Suprapubic skin (tissue), 4 donors: ENCODE measurements around the gene FRAT2. TPM values are rescaled to one million over a fixed set of nuclear protein-coding genes. Genes with fewer than 3 reads are reported as not detected.

Source experiments
- DNase-seq, 2 donors: peaks; one replicate each; pipeline ENCODE4 v3.0.0-alpha.2; 2019; ENCODE audit warnings: low spot score in 2 of 2
- H3K27ac ChIP-seq: fragments of 200-600 bp; sonication (generic); one replicate; pipeline ENCODE4 v1.5.1; 2019
- H3K27me3 ChIP-seq: fragments of 200-600 bp; sonication (generic); one replicate; pipeline ENCODE4 v1.5.1; 2019
- H3K36me3 ChIP-seq: fragments of 200-600 bp; sonication (generic); one replicate; pipeline ENCODE4 v1.5.1; 2019
- H3K4me1 ChIP-seq: fragments of 200-600 bp; sonication (generic); one replicate; pipeline ENCODE4 v1.5.1; 2019
- H3K4me3 ChIP-seq: fragments of 200-600 bp; sonication (generic); one replicate; pipeline ENCODE4 v1.5.1; 2019; ENCODE audit warnings: mild to moderate bottlenecking
- H3K9me3 ChIP-seq: fragments of 200-600 bp; sonication (generic); one replicate; pipeline ENCODE4 v1.5.1; 2019
- EP300 ChIP-seq: sonication (generic); formaldehyde crosslinking; IDR thresholded peaks from one replicate; pipeline ENCODE4 v1.6.1; 2017; ENCODE audit warnings: antibody characterized with exemption
- POLR2A ChIP-seq, 2 donors: fragments of 450-650 bp; IDR thresholded peaks; one replicate each; pipeline ENCODE4 v1.6.1; 2017; ENCODE audit warnings: antibody characterized with exemption in 2 of 2, mild to moderate bottlenecking in 2 of 2, moderate library complexity in 2 of 2
- POLR2AphosphoS5 ChIP-seq, 3 donors: sonication (generic); formaldehyde crosslinking; IDR thresholded peaks; one replicate each; pipeline ENCODE4 v1.6.1; 2017; ENCODE audit warnings: antibody characterized with exemption in 3 of 3
- WGBS: methylation state at CpG from one replicate; pipeline ENCODE4 v1.1.5; 2018; 5-methylcytosine and 5-hydroxymethylcytosine counted together
- total RNA-seq, 4 donors: library from RNA; depleted of rRNA; stranded (reverse); fragments of >200 nt; gene quantifications; one replicate each; pipeline ENCODE4 v1.1.0, GENCODE V29; 2016
- TF ChIP-seq, protein P1 (sequence below), 2 donors: fragments of 200-600 bp in 1 of 2; fragments of 450-650 bp in 1 of 2; sonication (generic) in 1 of 2; IDR thresholded peaks; one replicate each; pipeline ENCODE4 v1.5.1; 2016 to 2019; ENCODE audit warnings: antibody characterized with exemption in 2 of 2, mild to moderate bottlenecking in 1 of 2, moderate library complexity in 1 of 2

FRAT2 gene
- total RNA-seq, 4 donors from 2014 or later = 30.9 to 58.0 (median 38.4) TPM

DNA sequence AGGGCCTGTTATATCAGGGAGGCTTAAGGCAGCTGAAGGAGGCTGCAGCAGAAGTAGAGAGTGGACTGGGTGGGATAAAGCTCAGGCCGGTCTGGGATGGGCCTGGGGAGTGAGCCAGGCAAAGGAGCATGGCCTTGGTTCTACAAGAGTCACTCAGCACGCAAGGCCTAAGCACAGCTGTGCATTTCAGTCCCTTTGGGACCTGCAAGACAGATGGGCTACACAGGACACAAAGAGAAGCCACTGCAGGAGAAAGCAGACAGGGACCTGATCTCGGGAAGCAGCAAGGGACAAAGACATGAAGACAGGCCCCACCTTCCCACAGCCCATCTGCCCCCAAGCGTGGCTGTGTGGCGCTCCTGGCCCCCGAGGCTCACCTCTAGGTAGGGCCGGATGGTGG, 37.2 kb upstream of the FRAT2 start:
- Histone ChIP-seq H3K27ac (no peak overlapping the region), H3K27me3 (no peaks in the 10 kb centered on the region), H3K4me3 (no peak overlapping the region), H3K9me3 (no peaks in the 10 kb centered on the region), H3K36me3 (peaks cover 90% of the 10 kb centered on the region), H3K4me1 (no peaks in the 10 kb centered on the region)
- DNase-seq = no peak
- 50% methylated on average over 1 of the region's 7 CpGs for WGBS
- no peak for TF ChIP-seq POLR2AphosphoS5 (IDR thresholded peaks at IDR 0.05)
- TF ChIP-seq, protein P1, sequence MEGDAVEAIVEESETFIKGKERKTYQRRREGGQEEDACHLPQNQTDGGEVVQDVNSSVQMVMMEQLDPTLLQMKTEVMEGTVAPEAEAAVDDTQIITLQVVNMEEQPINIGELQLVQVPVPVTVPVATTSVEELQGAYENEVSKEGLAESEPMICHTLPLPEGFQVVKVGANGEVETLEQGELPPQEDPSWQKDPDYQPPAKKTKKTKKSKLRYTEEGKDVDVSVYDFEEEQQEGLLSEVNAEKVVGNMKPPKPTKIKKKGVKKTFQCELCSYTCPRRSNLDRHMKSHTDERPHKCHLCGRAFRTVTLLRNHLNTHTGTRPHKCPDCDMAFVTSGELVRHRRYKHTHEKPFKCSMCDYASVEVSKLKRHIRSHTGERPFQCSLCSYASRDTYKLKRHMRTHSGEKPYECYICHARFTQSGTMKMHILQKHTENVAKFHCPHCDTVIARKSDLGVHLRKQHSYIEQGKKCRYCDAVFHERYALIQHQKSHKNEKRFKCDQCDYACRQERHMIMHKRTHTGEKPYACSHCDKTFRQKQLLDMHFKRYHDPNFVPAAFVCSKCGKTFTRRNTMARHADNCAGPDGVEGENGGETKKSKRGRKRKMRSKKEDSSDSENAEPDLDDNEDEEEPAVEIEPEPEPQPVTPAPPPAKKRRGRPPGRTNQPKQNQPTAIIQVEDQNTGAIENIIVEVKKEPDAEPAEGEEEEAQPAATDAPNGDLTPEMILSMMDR (IDR thresholded peaks at IDR 0.05) = no peak
- TF ChIP-seq POLR2A (IDR thresholded peaks at IDR 0.05) = no peak
- TF ChIP-seq EP300 = no peak

DNA sequence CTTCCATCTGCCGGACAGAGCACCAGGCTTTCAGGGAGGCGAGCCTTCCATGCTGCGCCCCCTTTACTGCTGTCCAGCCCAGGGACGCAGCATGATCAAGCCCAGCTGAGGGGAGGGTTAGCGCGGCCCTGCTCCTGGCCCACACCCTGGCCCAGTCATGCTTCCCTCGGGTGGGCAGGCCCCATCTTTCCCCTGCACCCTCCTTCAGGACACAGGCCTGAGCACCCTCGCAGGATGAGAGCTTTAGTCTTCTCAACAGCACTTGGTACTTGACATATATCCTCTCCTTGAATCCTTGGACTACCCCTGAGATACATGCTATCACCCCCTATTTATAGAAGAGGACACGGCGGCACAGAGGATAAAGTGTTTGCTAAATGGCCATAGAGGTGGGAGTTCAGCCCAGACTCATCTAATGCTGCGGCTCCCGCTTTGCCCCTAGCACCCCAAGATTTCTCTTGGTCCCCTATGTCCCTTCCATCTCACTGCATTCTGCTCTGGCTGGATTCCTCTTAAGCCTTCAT, 32.7 kb upstream of the FRAT2 start:
- DNase-seq = no peak
- Histone ChIP-seq H3K36me3 (peaks cover 98% of the 10 kb centered on the region), H3K4me1 (no peaks in the 10 kb centered on the region), H3K27ac (no peak overlapping the region), H3K9me3 (no peaks in the 10 kb centered on the region), H3K4me3 (no peak overlapping the region), H3K27me3 (no peaks in the 10 kb centered on the region)
- TF ChIP-seq, protein P1 (IDR thresholded peaks at IDR 0.05) = no peak
- TF ChIP-seq POLR2A (IDR thresholded peaks at IDR 0.05) = no peak
- TF ChIP-seq EP300 = no peak
- no peak for TF ChIP-seq POLR2AphosphoS5 (IDR thresholded peaks at IDR 0.05)
- 89% methylated on average over 12 of the region's 12 CpGs for WGBS

DNA sequence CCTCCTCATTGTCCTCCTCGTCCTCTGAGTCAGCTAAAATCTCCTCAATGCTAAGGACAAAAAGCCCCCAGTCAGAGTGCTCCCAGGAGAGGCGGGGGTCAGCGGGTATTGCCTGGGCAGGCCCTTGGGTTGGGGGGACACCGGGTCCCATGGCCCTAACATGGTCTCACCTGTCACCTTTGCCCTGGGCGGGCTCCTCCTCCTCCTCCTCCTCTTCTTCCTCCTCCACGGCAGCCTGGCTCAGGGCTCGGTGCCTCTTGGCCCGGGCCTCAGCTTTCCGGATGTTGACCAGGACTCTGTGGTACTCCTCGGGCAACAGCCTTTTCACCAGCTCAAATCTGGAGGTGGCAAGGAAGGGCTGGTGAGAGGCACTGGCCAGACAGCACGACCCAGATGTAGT, 32.0 kb upstream of the FRAT2 start:
- Histone ChIP-seq H3K9me3 (no peaks in the 10 kb centered on the region), H3K4me3 (no peak overlapping the region), H3K36me3 (peaks cover 92% of the 10 kb centered on the region), H3K27ac (no peak overlapping the region), H3K4me1 (no peaks in the 10 kb centered on the region), H3K27me3 (no peaks in the 10 kb centered on the region)
- TF ChIP-seq POLR2AphosphoS5 (IDR thresholded peaks at IDR 0.05) (no peak), EP300 (no peak), POLR2A (IDR thresholded peaks at IDR 0.05) (no peak)
- TF ChIP-seq, protein P1 (IDR thresholded peaks at IDR 0.05) = no peak
- WGBS = 85% methylated on average over 9 of the region's 11 CpGs
- no peak for DNase-seq

DNA sequence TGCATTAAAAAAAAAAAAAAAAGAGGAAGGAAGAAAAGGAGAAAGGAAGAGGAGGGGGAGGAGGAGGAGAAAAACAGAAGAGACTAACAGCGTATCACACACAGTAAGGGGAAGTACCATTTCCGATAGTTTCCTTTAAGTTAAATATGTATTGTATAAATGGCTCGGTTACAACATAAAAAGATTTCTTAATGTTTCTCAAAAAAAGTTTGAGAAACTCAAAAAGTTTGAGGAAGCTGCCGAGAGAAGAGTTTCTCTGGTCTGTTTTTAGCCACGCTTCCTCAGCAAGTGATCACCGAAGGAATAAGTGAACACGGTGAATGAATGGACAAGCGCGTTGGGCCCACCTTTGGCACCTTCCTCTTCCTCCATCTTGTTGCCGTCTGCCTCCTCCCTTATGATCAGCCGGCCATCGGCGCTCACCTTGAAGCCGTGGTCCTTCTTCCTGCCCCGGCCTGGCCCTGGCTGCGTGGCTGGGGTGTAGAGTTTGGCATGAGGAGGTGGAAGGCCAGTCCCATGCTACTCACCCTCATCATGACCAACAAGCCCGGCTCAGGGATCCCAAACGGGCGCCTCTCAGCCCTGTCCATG, 31.3 kb upstream of the FRAT2 start:
- H3K4me1 ChIP-seq = no peaks in the 10 kb centered on the region
- no peaks in the 10 kb centered on the region for H3K27me3 ChIP-seq
- no peak overlapping the region for H3K27ac ChIP-seq
- WGBS = 80% methylated on average over 19 of the region's 19 CpGs
- DNase-seq = no peak
- H3K9me3 ChIP-seq = no peaks in the 10 kb centered on the region
- TF ChIP-seq, protein P1 (IDR thresholded peaks at IDR 0.05) = no peak
- TF ChIP-seq EP300 = no peak
- no peak for TF ChIP-seq POLR2A (IDR thresholded peaks at IDR 0.05)
- TF ChIP-seq POLR2AphosphoS5 (IDR thresholded peaks at IDR 0.05) = no peak
- H3K36me3 ChIP-seq = peaks cover 84% of the 10 kb centered on the region
- no peak overlapping the region for H3K4me3 ChIP-seq

DNA sequence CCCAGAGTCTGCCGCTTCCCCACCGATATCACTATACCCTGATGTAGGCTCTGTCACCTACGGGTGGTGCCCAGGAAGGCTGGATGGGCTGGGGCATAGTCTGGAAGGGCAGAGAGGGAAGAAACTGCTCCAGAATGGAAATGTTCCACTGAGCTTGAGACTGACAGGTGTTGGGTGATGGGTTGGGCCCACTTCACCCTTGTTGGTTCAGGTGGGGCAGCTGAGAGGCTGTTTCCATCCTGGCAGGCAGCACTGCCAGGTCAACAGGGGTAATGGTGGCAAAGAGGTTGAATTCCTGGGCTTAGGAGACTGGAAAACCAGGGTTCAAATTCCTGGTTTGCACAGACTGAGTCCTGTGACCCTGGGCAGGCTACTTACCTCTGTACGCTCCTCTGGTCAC, 28.5 kb upstream of the FRAT2 start:
- Histone ChIP-seq H3K27ac (no peak overlapping the region), H3K36me3 (peaks cover 80% of the 10 kb centered on the region)

More for the DNA sequence above, 28.5 kb upstream of the FRAT2 start:
- Histone ChIP-seq H3K4me1 (no peaks in the 10 kb centered on the region), H3K4me3 (no peak overlapping the region), H3K27me3 (no peaks in the 10 kb centered on the region), H3K9me3 (no peaks in the 10 kb centered on the region)
- WGBS = 82% methylated on average over 3 of the region's 4 CpGs
- TF ChIP-seq, protein P1 (IDR thresholded peaks at IDR 0.05) = no peak
- no peak for TF ChIP-seq POLR2AphosphoS5 (IDR thresholded peaks at IDR 0.05)
- no peak for TF ChIP-seq POLR2A (IDR thresholded peaks at IDR 0.05)
- no peak for TF ChIP-seq EP300
- DNase-seq = no peak
